ENCODE measurements around the gene ADAM33. TPM values are rescaled to one million over a fixed set of nuclear protein-coding genes. Genes with fewer than 3 reads are reported as not detected.

The ADAM33 gene
- total RNA-seq, 1 donor = 11.2 TPM

DNA sequence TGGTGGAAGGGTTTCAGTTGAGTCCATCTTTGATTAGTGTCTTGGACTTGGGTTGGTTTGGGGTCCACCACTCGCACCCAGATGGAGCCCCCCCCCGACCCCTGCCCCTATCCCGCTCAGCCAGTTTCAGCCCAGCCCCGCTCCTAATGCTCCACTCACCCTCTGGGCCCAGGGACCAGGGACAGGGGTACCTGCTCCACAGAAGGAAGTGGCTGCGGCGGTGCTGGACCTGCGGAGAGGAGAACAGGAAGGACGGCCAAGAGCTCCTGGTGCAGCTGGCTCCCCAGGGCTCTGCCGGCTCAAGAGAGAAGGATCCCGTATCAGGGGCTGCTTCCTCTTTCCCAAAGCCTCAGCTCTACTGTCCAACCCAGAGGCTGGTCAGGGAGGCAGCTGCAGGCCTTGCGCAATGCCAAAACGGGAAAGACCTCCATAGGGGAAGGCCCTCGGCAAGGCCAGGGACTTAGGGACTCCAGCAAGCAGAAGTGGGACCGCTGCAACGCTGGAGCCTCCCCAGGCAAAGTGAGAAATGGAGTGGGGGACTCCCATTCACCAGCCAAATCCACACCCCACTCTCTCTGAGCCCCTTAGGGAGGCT is 30.6 kb upstream of the ADAM33 start, which contains the start of gene SIGLEC1:
Gene SIGLEC1, minus strand, starts transcription at position 322 of the 595 bp plus-strand sequence. CDS start 5,472 bp downstream, outside the sequence.
- H4K20me1 ChIP-seq (ENCODE audit: insufficient read depth, low read length) = no peaks in the 10 kb centered on the region
- no peak within 1 kb of the TSS for H3K4me3 ChIP-seq (ENCODE audit: insufficient read depth, low read length)
- no peak within 1 kb of the TSS for H3K27ac ChIP-seq (ENCODE audit: low read depth, low read length)
- H3K27me3 ChIP-seq (ENCODE audit: insufficient read depth, low read length) = no peaks in the 10 kb centered on the region
- TF ChIP-seq, protein P1, sequence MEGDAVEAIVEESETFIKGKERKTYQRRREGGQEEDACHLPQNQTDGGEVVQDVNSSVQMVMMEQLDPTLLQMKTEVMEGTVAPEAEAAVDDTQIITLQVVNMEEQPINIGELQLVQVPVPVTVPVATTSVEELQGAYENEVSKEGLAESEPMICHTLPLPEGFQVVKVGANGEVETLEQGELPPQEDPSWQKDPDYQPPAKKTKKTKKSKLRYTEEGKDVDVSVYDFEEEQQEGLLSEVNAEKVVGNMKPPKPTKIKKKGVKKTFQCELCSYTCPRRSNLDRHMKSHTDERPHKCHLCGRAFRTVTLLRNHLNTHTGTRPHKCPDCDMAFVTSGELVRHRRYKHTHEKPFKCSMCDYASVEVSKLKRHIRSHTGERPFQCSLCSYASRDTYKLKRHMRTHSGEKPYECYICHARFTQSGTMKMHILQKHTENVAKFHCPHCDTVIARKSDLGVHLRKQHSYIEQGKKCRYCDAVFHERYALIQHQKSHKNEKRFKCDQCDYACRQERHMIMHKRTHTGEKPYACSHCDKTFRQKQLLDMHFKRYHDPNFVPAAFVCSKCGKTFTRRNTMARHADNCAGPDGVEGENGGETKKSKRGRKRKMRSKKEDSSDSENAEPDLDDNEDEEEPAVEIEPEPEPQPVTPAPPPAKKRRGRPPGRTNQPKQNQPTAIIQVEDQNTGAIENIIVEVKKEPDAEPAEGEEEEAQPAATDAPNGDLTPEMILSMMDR (IDR thresholded peaks at IDR 0.05; ENCODE audit: extremely low read depth, low read depth, low read length) = no peak
- H3K79me2 ChIP-seq (ENCODE audit: insufficient read depth, low read length) = no peaks in the 10 kb centered on the region
- peak; percentile 32 for DNase-seq (ENCODE audit: insufficient read length, low spot score, missing footprints)
- H2AFZ ChIP-seq (ENCODE audit: low read length) = no peak within 1 kb of the TSS
- H3K9me3 ChIP-seq (ENCODE audit: low read depth, low read length) = no peaks in the 10 kb centered on the region
- no peaks in the 10 kb centered on the region for H3K36me3 ChIP-seq (ENCODE audit: insufficient read depth, low read length)
- no peak within 1 kb of the TSS for H3K4me2 ChIP-seq (ENCODE audit: insufficient read depth, low read length)
- no peaks in the 10 kb centered on the region for H3K4me1 ChIP-seq (ENCODE audit: insufficient read depth, low read length)

DNA sequence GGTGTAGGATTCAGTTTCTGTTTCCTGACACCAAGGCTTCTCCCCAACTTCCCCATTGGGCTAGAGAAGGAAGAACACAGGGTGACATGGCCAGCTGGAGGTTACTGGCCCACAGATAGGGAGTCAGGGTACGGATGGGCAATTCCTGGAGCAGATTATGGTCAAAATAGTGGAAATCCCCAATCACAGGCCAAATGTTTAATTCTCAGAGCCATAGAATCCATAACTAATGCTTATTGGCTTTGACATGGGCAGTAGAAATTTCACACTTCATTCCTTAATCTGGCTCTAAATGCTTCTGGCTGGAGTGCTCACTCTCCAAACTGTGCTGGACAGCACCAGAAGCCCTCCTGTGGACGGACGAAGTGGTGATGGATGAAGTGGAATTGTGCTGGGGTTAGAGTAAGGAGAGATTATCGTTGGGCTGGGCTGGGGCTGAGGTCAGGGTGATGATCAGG is 29.7 kb upstream of the ADAM33 start:
- Histone ChIP-seq H3K27me3 (ENCODE audit: insufficient read depth, low read length) (no peaks in the 10 kb centered on the region), H3K27ac (ENCODE audit: low read depth, low read length) (no peak overlapping the region), H3K36me3 (ENCODE audit: insufficient read depth, low read length) (no peaks in the 10 kb centered on the region), H4K20me1 (ENCODE audit: insufficient read depth, low read length) (no peaks in the 10 kb centered on the region), H2AFZ (ENCODE audit: low read length) (no peak overlapping the region), H3K79me2 (ENCODE audit: insufficient read depth, low read length) (no peaks in the 10 kb centered on the region), H3K4me3 (ENCODE audit: insufficient read depth, low read length) (no peak overlapping the region), H3K4me1 (ENCODE audit: insufficient read depth, low read length) (no peaks in the 10 kb centered on the region), H3K9me3 (ENCODE audit: low read depth, low read length) (no peaks in the 10 kb centered on the region), H3K4me2 (ENCODE audit: insufficient read depth, low read length) (no peak overlapping the region)
- DNase-seq (ENCODE audit: insufficient read length, low spot score, missing footprints) = peak; percentile 73
- TF ChIP-seq, protein P1 (IDR thresholded peaks at IDR 0.05; ENCODE audit: extremely low read depth, low read depth, low read length) = no peak

DNA sequence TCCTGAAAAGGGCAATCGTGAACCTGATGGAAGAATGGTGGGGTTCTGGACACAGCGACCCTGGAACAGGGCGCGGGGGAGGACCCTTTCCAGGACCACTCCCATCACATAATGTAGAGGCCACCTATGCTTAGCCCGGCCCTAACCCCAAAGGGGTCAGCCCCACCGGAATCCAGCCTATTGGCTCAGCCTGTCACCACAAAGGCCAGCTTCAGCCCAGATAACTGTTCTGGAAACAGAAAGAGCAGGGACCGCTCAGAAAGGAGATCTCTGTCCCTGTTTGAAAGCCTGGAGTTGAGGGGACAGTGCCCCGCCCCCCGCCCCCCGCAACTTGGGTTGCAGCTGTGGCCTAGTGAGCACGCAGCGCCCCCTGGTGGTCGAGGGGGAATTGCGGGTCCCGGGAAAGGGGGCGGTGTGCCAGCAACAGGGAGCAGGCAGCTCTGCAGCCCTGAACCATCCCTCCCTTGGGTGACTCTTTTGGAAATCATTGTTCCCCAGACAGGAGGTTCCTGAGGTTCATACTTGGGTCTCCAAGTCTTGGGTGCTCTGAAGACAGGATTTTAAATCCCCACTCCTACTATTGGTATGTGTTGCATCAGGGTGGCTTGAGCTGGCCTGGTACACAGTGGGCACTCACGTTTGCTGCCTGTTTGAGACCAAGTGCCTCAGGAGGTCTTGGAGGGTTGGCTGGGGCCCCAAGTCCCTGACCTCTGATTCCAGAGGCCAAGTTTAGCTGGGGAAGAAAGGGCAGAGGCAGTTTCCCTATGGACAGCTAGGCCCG is 29.1 kb upstream of the ADAM33 start:
- no peaks in the 10 kb centered on the region for H3K79me2 ChIP-seq (ENCODE audit: insufficient read depth, low read length)
- H3K4me3 ChIP-seq (ENCODE audit: insufficient read depth, low read length) = no peak overlapping the region
- H2AFZ ChIP-seq (ENCODE audit: low read length) = no peak overlapping the region
- H3K36me3 ChIP-seq (ENCODE audit: insufficient read depth, low read length) = no peaks in the 10 kb centered on the region
- no peak overlapping the region for H3K27ac ChIP-seq (ENCODE audit: low read depth, low read length)
- no peaks in the 10 kb centered on the region for H4K20me1 ChIP-seq (ENCODE audit: insufficient read depth, low read length)
- H3K27me3 ChIP-seq (ENCODE audit: insufficient read depth, low read length) = no peaks in the 10 kb centered on the region
- H3K4me2 ChIP-seq (ENCODE audit: insufficient read depth, low read length) = no peak overlapping the region
- peak; percentile 97 for DNase-seq (ENCODE audit: insufficient read length, low spot score, missing footprints)
- TF ChIP-seq, protein P1 (IDR thresholded peaks at IDR 0.05; ENCODE audit: extremely low read depth, low read depth, low read length) = peak; percentile 86
- no peaks in the 10 kb centered on the region for H3K4me1 ChIP-seq (ENCODE audit: insufficient read depth, low read length)
- no peaks in the 10 kb centered on the region for H3K9me3 ChIP-seq (ENCODE audit: low read depth, low read length)

DNA sequence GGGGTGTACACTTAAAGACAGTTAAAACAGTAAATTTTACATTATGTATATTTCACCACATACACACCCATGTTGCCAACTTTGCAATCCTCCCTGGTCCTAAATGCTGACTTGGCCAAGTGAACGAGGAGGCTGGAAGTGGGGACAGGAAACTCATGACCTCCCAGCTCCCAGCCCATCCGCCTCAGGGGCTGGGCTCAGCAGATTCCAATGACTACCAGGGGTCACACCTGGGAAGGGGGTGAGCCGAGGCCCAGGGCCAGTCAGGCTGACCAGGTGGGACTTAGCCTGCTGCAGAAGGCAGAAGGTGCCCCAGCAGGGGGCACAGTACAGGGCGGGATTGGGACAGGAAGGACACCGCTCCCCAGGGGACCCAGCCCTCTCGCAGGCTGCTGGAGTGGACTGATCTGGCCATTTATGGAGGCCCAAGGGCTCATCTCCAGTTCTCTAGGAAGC is 28.2 kb upstream of the ADAM33 start:
- no peak overlapping the region for H3K27ac ChIP-seq (ENCODE audit: low read depth, low read length)
- H3K27me3 ChIP-seq (ENCODE audit: insufficient read depth, low read length) = no peaks in the 10 kb centered on the region
- no peaks in the 10 kb centered on the region for H3K79me2 ChIP-seq (ENCODE audit: insufficient read depth, low read length)
- no peak overlapping the region for H2AFZ ChIP-seq (ENCODE audit: low read length)
- no peak overlapping the region for H3K4me2 ChIP-seq (ENCODE audit: insufficient read depth, low read length)
- no peaks in the 10 kb centered on the region for H3K36me3 ChIP-seq (ENCODE audit: insufficient read depth, low read length)
- no peak overlapping the region for H3K4me3 ChIP-seq (ENCODE audit: insufficient read depth, low read length)
- TF ChIP-seq, protein P1 (IDR thresholded peaks at IDR 0.05; ENCODE audit: extremely low read depth, low read depth, low read length) = no peak
- H3K4me1 ChIP-seq (ENCODE audit: insufficient read depth, low read length) = no peaks in the 10 kb centered on the region
- no peaks in the 10 kb centered on the region for H3K9me3 ChIP-seq (ENCODE audit: low read depth, low read length)
- no peaks in the 10 kb centered on the region for H4K20me1 ChIP-seq (ENCODE audit: insufficient read depth, low read length)
- DNase-seq (ENCODE audit: insufficient read length, low spot score, missing footprints) = peak; percentile 60
